Fibroblast of lung (primary cell): ENCODE data around the gene EOGT. TPM values are rescaled to one million over a fixed set of nuclear protein-coding genes. Genes with fewer than 3 reads are reported as not detected.

Source experiments
- DNase-seq, 2 donors: peaks; one replicate each; pipeline versions ENCODE4 v3.0.0 to v3.0.0-alpha.2; 2010; ENCODE audit warnings: low read depth in 2 of 2
- H2AFZ ChIP-seq: 2 replicates; pipeline ENCODE4 v1.5.1; 2012; ENCODE audit warnings: low read length, control low read depth, inconsistent platforms
- H3K27ac ChIP-seq: 2 replicates; pipeline ENCODE4 v1.5.1; 2011; ENCODE audit warnings: low read length, control low read depth; ENCODE audit not compliant: insufficient read depth
- H3K27me3 ChIP-seq: 2 replicates; pipeline ENCODE4 v1.5.1; 2011; ENCODE audit warnings: mild to moderate bottlenecking, low read length; ENCODE audit not compliant: control insufficient read depth, insufficient read depth
- H3K36me3 ChIP-seq: 2 replicates; pipeline ENCODE4 v1.5.1; 2011; ENCODE audit warnings: low read length; ENCODE audit not compliant: control insufficient read depth, insufficient read depth
- H3K4me1 ChIP-seq: 2 replicates; pipeline ENCODE4 v1.5.1; 2011; ENCODE audit warnings: low read length; ENCODE audit not compliant: control insufficient read depth, insufficient read depth; ENCODE audit errors: extremely low read depth
- H3K4me2 ChIP-seq: 2 replicates; pipeline ENCODE4 v1.5.1; 2011; ENCODE audit warnings: low read length, control low read depth; ENCODE audit not compliant: insufficient read depth; ENCODE audit errors: extremely low read depth
- H3K4me3 ChIP-seq, 4 experiments: fragments of 200-600 bp in 1 of 4; sonication (generic) in 1 of 4; replicated peaks in 1 of 4; 2 replicates each; pipeline ENCODE4 v1.5.1; 2011 to 2016; ENCODE audit warnings: low read length in 4 of 4, low read depth in 3 of 4, mild to moderate bottlenecking in 3 of 4, control low read depth in 2 of 4, inconsistent platforms in 1 of 4, mixed read lengths in 1 of 4; ENCODE audit not compliant: insufficient read depth in 1 of 4; ENCODE audit errors: control extremely low read depth in 1 of 4
- H3K79me2 ChIP-seq: 2 replicates; pipeline ENCODE4 v1.5.1; 2012; ENCODE audit warnings: mild to moderate bottlenecking, low read length, inconsistent platforms; ENCODE audit not compliant: control insufficient read depth, insufficient read depth
- H3K9ac ChIP-seq: 2 replicates; pipeline ENCODE4 v1.5.1; 2011; ENCODE audit warnings: mild to moderate bottlenecking, low read length, control low read depth; ENCODE audit not compliant: insufficient read depth
- H3K9me3 ChIP-seq: 2 replicates; pipeline ENCODE4 v1.5.1; 2012; ENCODE audit warnings: low read depth, low read length; ENCODE audit not compliant: control insufficient read depth, insufficient read depth
- H4K20me1 ChIP-seq: 2 replicates; pipeline ENCODE4 v1.5.1; 2011; ENCODE audit warnings: low read length; ENCODE audit not compliant: control insufficient read depth, insufficient read depth; ENCODE audit errors: extremely low read depth
- CTCF ChIP-seq, 2 donors: IDR thresholded peaks in 1 of 2; conservative IDR thresholded peaks in 1 of 2; 1 replicate in 1 of 2; 2 replicates in 1 of 2; pipeline ENCODE4 v1.5.1; 2011 to 2012; ENCODE audit warnings: low read length in 2 of 2, control low read depth in 1 of 2, inconsistent platforms in 1 of 2, low read depth in 1 of 2, mild to moderate bottlenecking in 1 of 2
- EZH2 ChIP-seq: IDR thresholded peaks from 2 replicates; pipeline ENCODE4 v1.5.1; 2012; ENCODE audit warnings: low read length, control low read depth, mild to moderate bottlenecking; ENCODE audit errors: missing control alignments
- polyA plus RNA-seq, 2 donors: library from polyadenylated mRNA; depleted of rRNA in 1 of 2; stranded (reverse) in 1 of 2; unstranded in 1 of 2; fragments of >200 nt; gene quantifications; 2 replicates each; pipeline ENCODE4 v1.2.1, GENCODE V29; 2011 to 2012; ENCODE audit warnings: missing spikeins in 1 of 2
- total RNA-seq: library from RNA; depleted of rRNA; stranded (reverse); fragments of >200 nt; gene quantifications from 2 replicates; pipeline ENCODE4 v1.2.1, GENCODE V29; 2014

EOGT gene
- total and polyA plus RNA-seq, 2 donors (not counting 1 experiment from before 2014, with no cell fraction given), result 30.6 to 50.9 TPM

GRCh38 chr3:69058180-69058946 lies 44.9 kb upstream of the EOGT start:
- Histone ChIP-seq H2AFZ (no peak overlapping the region), H3K27me3 (no peaks in the 10 kb centered on the region), H3K4me2 (no peak overlapping the region), H3K27ac (no peak overlapping the region), H3K9me3 (no peaks in the 10 kb centered on the region), H3K36me3 (peaks cover 5% of the 10 kb centered on the region), H3K9ac (no peak overlapping the region), H3K4me1 (no peaks in the 10 kb centered on the region), H3K4me3 (no peak overlapping the region), H4K20me1 (no peaks in the 10 kb centered on the region), H3K79me2 (no peaks in the 10 kb centered on the region)
- TF ChIP-seq CTCF (conservative IDR thresholded peaks at IDR 0.05 in 1 of 2, IDR thresholded peaks at IDR 0.05 in 1 of 2; ENCODE audit: low read depth in 1 of 2, low read length in 2 of 2) (no peak), EZH2 (no peak)
- DNase-seq, result no peak

GRCh38 chr3:69052472-69052898 lies 39.0 kb upstream of the EOGT start:
- Histone ChIP-seq H3K4me3 (peak overlapping the region in 3 of 4 experiments; percentile 32 to 98 (median 94)), H3K9me3 (no peaks in the 10 kb centered on the region), H2AFZ (peak overlapping the region; percentile 69), H3K4me2 (peak overlapping the region; percentile 79), H3K36me3 (peaks cover 2% of the 10 kb centered on the region), H3K4me1 (peaks cover 2% of the 10 kb centered on the region), H3K9ac (peak overlapping the region; percentile 29), H3K27ac (peak overlapping the region; percentile 99), H4K20me1 (peaks cover 3% of the 10 kb centered on the region), H3K27me3 (no peaks in the 10 kb centered on the region), H3K79me2 (peaks cover 43% of the 10 kb centered on the region)
- DNase-seq, result no peak
- no peak for TF ChIP-seq CTCF (conservative IDR thresholded peaks at IDR 0.05 in 1 of 2, IDR thresholded peaks at IDR 0.05 in 1 of 2; ENCODE audit: low read depth in 1 of 2, low read length in 2 of 2)
- TF ChIP-seq EZH2, result no peak

GRCh38 chr3:69051756-69052471 lies 38.4 kb upstream of the EOGT start, which contains the start of gene TMF1:
Gene TMF1 (minus strand): TSS chr3:69052333. CDS start chr3:69052086, 247 bp downstream.
- peaks cover 49% of the 10 kb centered on the region for H3K79me2 ChIP-seq

More at GRCh38 chr3:69051756-69052471, 38.4 kb upstream of the EOGT start, which contains the start of gene TMF1:
- Histone ChIP-seq H3K4me2 (peak within 1 kb of the TSS; percentile 79), H3K4me1 (peaks cover 2% of the 10 kb centered on the region), H3K27me3 (no peaks in the 10 kb centered on the region), H3K36me3 (peaks cover 2% of the 10 kb centered on the region), H3K4me3 (peak within 1 kb of the TSS; percentile 81 to 98 (median 92)), H3K9me3 (no peaks in the 10 kb centered on the region), H2AFZ (peak within 1 kb of the TSS; percentile 84), H4K20me1 (peaks cover 3% of the 10 kb centered on the region), H3K27ac (peak within 1 kb of the TSS; percentile 99), H3K9ac (peak within 1 kb of the TSS; percentile 99)
- no peak for TF ChIP-seq CTCF (conservative IDR thresholded peaks at IDR 0.05 in 1 of 2, IDR thresholded peaks at IDR 0.05 in 1 of 2; ENCODE audit: low read depth in 1 of 2, low read length in 2 of 2)
- no peak for TF ChIP-seq EZH2
- DNase-seq, result peak; percentile 98 to 99
